ENCODE data around the gene RPL3.

DNA sequence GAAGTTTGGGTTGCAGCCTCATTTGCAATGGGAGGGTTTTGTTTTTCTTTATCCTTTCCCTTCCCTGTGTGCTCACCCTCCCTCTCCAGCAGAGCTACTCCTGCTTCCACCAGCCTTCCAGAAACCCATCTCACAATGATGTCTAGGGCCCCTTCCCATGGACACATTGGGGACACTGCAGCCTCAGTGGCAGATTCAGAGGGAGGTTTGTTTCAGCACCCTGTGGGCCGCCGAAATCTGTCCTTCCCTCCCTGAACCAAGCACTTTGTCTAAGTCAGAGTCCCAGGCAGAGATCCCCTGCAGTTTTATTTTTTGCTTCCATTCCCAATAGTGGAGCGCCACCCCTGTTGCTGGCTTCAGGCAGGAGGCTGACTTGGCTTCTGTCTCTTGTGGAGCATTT is 21.8 kb upstream of the RPL3 start:
- no peak for TF ChIP-seq CTCF (IDR thresholded peaks at IDR 0.05; ENCODE audit: low read length)
- no peak for TF ChIP-seq EZH2 (IDR thresholded peaks at IDR 0.05; ENCODE audit: borderline replicate concordance, low read length)

Data from OCI-LY1 (cell line).